ENCODE results near the gene ATP13A3.
"Not testable (repeated sequence)": the region's sequence is repeated elsewhere in the genome, so short reads cannot be mapped to it uniquely, and the experiment has no call there.

The ATP13A3 gene

GRCh38 chr3:194499516-194499915 lies 12.7 kb upstream of the ATP13A3 start:
- DNase-seq (ENCODE audit: low read depth): not testable (repeated sequence)

GRCh38 chr3:194497799-194498575 lies 11.2 kb upstream of the ATP13A3 start:
- DNase-seq (ENCODE audit: low read depth): no peak

- DNase-seq (ENCODE audit: low read depth): no peak
Measured at GRCh38 chr3:194496217-194496919, 9.6 kb upstream of the ATP13A3 start.

DNA sequence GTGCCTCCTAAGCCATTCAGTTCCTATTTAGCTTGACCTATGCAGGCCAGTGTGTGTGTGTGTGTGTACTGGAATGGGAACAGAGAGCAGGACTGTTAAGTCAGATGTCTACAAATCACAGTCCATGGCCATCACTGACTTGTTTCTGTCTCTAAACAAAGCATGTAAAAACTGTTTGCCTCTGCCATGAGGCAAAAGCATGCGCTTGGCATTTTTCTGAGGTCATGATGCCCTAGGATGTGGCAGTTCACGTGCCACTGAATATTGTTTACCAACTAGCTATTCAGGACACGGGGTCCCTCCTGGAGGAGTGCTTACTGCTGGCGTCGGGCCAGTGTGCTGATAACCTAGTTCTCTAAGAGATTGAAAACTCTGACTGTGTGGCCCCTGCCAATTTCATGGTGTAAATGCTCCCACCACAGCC lies 8.2 kb upstream of the ATP13A3 start:
- no peak for DNase-seq (ENCODE audit: low read depth)

GRCh38 chr3:194493995-194494927 lies 7.5 kb upstream of the ATP13A3 start:
- DNase-seq (ENCODE audit: low read depth): not testable (repeated sequence)

GRCh38 chr3:194492001-194492400 lies 5.2 kb upstream of the ATP13A3 start:
- no peak for DNase-seq (ENCODE audit: low read depth)

DNA sequence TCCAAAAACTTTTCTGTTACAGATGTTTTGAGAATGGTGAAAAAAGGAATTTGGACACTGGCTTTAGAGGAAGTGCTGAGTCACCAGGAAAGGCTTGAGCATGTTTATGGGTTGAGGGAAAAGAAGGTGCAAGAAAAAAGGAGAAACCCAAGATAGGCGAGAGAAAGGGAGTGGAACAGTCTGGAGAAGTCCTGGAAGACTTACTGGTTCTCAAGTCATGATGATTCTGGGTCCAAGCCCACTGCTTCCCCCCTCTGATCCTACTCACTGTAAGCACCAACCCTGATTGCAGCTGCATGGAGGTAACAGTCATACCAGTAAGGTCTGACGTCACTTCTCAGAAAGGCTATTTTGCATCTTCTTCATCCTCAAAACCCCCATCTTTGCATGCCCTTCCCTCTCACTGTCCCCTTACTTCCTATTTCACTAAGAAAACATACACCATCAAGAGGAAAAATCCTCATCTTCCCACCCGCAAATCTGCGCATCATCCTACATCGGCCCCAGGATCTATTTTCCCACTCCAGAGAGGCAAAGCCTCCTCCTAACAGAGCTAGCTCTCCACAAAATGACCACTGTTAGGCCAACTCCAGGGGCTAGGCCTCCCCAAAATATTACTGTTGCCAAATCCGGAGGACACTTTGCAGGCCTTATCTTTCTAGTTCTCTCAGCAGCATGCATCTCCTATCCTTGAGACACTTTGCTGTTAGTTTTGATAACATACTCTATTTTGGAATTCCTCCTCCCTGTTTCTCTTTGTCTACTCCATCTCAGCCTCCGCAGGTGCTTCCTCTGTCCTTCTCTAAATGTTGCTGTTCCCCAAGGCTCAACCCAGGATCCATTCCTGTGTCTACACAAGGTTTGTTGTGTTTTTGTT lies 3.2 kb upstream of the ATP13A3 start:
- DNase-seq (ENCODE audit: low read depth): no peak

DNA sequence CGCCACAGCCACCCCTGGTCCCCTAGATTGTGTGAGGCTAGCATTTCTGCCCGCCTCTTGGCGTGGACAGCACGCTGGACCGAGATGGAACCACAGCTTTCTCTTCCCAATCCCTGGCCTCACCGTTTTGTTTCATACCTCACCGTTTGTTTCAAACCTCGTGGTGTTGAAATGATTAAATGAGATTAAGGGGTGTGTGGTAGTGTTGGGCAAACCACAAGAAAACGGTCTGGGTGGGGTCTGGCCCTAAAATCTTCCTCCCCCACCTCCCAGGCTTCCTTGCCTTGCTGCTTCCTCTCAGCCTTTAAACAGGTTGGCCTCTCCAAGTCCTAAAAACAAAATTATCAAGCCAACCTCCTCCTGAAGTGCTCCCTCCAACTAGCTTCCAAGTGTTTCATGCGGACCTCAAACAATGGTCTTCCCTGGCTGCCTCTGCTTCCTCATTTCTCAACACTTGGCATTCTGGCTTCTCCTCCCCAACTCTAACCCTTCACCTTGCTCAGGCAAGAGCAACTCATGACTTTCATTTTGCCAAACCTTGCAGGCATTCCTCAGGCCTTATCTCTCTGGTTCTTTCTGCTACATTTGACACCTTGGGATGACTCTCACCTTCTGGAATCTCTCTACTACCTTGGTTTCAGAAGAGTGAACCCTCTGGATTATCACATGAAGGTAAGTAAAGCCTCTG lies 1.4 kb upstream of the ATP13A3 start:
- DNase-seq (ENCODE audit: low read depth): no peak

GRCh38 chr3:194487289-194488054 lies 670 bp upstream of the ATP13A3 start:
- DNase-seq (ENCODE audit: low read depth): peak; percentile 20

- peak; percentile 34 for DNase-seq (ENCODE audit: low read depth)
Measured at GRCh38 chr3:194485881-194486539, 792 bp downstream of the ATP13A3 start.

- no peak for DNase-seq (ENCODE audit: low read depth)
Measured at GRCh38 chr3:194485468-194485880, 1.3 kb downstream of the ATP13A3 start.

DNA sequence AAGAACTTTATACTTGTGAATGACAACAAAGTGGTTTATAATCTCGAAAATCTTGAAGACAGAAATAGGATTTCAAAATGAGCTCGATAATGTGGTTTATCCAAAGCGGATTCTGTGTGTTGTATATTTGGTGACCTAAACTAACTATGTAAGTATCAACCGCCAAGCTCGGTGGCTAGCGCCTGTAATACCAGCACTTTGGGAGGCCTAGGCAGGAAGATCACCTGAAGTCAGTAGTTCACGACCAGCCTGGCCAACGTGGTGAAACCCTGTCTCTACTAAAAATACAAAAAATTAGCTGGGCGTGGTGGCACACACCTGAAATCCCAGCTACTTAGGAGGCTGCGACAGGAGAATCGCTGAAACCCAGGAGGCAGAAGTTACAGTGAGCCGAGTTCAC lies 2.2 kb downstream of the ATP13A3 start:
- DNase-seq (ENCODE audit: low read depth): no peak

DNA sequence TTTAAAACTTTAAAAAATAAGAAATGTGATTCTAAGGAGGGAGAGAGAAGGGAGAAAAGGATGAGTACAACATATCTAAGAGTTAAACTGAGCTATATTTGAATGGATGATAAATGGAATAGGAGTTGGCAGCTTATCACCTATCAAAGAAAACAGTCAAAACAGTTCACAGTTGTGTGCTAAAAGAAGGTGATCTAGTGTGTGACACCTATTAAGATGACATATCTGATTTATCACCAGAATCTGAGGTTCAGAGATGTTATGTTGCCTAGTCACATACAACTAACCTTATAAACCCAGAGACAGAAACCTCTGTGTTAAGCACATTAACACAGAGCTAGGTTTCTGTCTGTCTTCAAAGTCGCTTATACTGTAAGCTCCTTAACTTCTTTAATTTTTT lies 3.0 kb downstream of the ATP13A3 start:
- DNase-seq (ENCODE audit: low read depth): no peak

DNA sequence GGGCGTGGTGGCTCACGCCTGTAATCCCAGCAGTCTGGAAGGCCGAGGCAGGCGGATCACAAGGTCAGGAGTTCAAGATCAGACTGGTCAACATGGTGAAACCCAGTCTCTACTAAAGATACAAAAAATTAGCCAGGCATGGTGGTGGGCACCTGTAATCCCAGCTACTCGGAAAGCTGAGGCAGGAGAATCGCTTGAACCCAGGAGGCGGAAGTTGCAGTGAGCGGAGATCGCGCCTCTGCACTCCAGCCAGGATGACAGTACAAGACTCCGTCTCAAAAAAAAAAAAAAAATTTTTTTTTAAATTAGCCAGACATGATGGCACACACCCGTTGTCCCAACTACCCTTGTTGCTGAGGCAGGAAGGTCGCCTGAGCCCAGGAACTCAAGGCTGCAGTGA lies 4.0 kb downstream of the ATP13A3 start:
- DNase-seq (ENCODE audit: low read depth): not testable (repeated sequence)

GRCh38 chr3:194482196-194482593 lies 4.6 kb downstream of the ATP13A3 start:
- no peak for DNase-seq (ENCODE audit: low read depth)

DNA sequence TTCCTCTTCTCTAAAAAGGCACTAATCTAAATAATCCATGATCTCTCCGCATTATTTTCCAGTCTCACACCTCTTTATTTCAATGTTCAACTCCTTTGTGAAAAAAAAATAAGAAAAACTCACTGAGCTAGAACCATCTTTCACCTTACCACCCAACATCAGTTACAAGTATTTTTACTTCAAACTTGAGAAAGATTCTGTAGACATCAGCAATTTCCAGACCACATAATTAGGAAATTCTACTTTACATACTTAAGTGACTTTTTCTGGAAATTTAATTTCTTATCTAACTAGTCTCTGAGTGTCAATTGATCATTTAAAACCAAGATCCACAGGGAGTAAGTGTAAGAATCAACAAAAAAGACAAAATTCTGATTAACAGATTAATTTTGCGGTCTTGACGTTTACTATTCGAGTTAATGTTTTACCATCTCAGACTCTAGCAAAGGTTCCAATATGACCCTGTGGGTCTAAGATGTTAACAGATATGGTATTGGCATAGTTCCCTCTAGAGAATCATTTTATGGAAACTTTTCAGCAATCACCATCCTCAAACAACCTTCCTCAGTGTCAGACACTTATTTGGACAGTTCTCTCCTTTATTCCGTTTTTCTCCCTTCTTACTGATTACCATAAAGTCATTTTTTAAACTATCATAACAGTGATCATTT lies 5.1 kb downstream of the ATP13A3 start:
- no peak for DNase-seq (ENCODE audit: low read depth)

- DNase-seq (ENCODE audit: low read depth): no peak
Measured at GRCh38 chr3:194481103-194481502, 5.7 kb downstream of the ATP13A3 start.

DNA sequence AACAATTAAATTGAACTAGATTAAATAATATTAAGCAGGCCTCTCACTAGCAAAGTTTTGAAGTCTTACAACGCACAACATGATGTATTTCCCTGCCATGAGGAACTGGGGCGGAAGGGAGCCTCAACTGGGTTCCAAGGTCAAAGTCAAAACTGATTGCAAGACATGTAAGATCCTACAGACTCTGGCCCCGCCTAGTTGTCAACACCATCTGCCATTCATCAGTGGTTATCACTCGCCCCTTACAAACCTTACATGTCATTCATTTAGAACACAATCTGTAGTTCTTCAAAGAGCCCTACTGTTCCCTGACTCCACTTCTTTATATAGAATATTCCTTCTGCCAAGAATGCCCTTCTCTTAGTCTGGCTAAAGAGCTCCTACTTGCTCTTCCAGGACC lies 10.0 kb downstream of the ATP13A3 start:
- no peak for DNase-seq (ENCODE audit: low read depth)

GRCh38 chr3:194475978-194476377 lies 10.8 kb downstream of the ATP13A3 start:
- DNase-seq (ENCODE audit: low read depth): no peak
